Ecto neural progenitor cell (in vitro differentiated cells): ENCODE results near the gene STH.

Experiments used
- DNase-seq: peaks from one replicate; pipeline ENCODE4 v3.0.0-alpha.2; 2018; ENCODE audit warnings: low spot score

The STH gene

GRCh38 chr17:45967378-45967777 lies 31.7 kb upstream of the STH start:
- no peak for DNase-seq

- no peak for DNase-seq
Observed at GRCh38 chr17:45968732-45969131, 30.3 kb upstream of the STH start.

- no peak for DNase-seq
Observed at GRCh38 chr17:45969726-45970125, 29.3 kb upstream of the STH start.

GRCh38 chr17:45970659-45971058 lies 28.4 kb upstream of the STH start:
- DNase-seq: no peak

GRCh38 chr17:45971698-45972141 lies 27.3 kb upstream of the STH start:
- no peak for DNase-seq

GRCh38 chr17:45972531-45972930 lies 26.5 kb upstream of the STH start:
- no peak for DNase-seq

- no peak for DNase-seq
Observed at GRCh38 chr17:45973099-45973780, 25.8 kb upstream of the STH start.

- DNase-seq: no peak
Observed at GRCh38 chr17:45973946-45974859, 24.8 kb upstream of the STH start.

- DNase-seq: no peak
Observed at GRCh38 chr17:45974916-45975630, 24.0 kb upstream of the STH start.

- no peak for DNase-seq
Observed at GRCh38 chr17:45975640-45976295, 23.3 kb upstream of the STH start.

GRCh38 chr17:45976391-45976754 lies 22.7 kb upstream of the STH start:
- DNase-seq: no peak

GRCh38 chr17:45976755-45977505 lies 22.1 kb upstream of the STH start:
- no peak for DNase-seq

GRCh38 chr17:45977506-45977824 lies 21.6 kb upstream of the STH start:
- no peak for DNase-seq

- DNase-seq: no peak
Observed at GRCh38 chr17:45977976-45978626, 20.9 kb upstream of the STH start.

GRCh38 chr17:45979137-45979536 lies 19.9 kb upstream of the STH start:
- no peak for DNase-seq

- DNase-seq: no peak
Observed at GRCh38 chr17:45980855-45981254, 18.2 kb upstream of the STH start.

GRCh38 chr17:45981306-45981705 lies 17.7 kb upstream of the STH start:
- no peak for DNase-seq

- no peak for DNase-seq
Observed at GRCh38 chr17:45982791-45983613, 16.0 kb upstream of the STH start.

- no peak for DNase-seq
Observed at GRCh38 chr17:45983614-45984310, 15.3 kb upstream of the STH start.

GRCh38 chr17:45984368-45984767 lies 14.7 kb upstream of the STH start:
- DNase-seq: no peak
